ENCODE results near the gene HSD17B11. TPM values are rescaled to one million over a fixed set of nuclear protein-coding genes. Genes with fewer than 3 reads are reported as not detected.

Gene HSD17B11
- total and polyA plus RNA-seq, 2 of the 8 experiments (the other 6 are each of a cell fraction or from before 2014, with no cell fraction given) = 6.0 to 9.0 TPM

DNA sequence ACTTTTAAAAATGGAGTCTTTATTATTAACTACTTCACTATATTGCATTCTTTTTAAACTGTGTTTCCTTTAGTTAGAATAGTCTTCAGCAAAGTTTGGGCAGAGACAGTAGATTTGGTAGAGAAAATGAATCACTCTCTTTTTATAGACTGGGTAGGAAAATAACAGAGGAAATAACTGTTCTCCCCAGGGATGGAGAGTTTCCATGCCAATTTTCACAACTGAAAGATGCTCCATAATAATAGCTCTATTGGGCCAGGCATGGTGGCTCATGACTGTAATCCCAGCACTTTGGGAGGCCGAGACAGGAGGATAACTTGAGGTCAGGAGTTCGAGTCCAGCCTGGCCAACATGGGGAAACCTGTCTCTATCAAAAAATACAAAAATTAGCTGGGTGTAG lies 81.4 kb downstream of the HSD17B11 start:
- H3K4me3 ChIP-seq (ENCODE audit: extremely low read depth in 1 of 4, insufficient read depth in 2 of 4, low read depth in 3 of 4, low read length in 4 of 4) = no peak overlapping the region
- no peaks in the 10 kb centered on the region; the same call in 1 of the 2 replicates for H3K23me2 ChIP-seq (ENCODE audit: low read depth, low read length)
- H2BK20ac ChIP-seq (ENCODE audit: low read length) = no peak overlapping the region
- H4K5ac ChIP-seq (ENCODE audit: insufficient read length, low read depth, low read length) = no peak overlapping the region
- H2BK15ac ChIP-seq (ENCODE audit: low read length) = no peak overlapping the region
- POLR2A ChIA-PET (ENCODE audit: partially characterized antibody) = no interaction called here
- no peaks in the 10 kb centered on the region for H3K4me1 ChIP-seq (replicated peaks in 1 of 4; ENCODE audit: control insufficient read depth in 3 of 4, insufficient read depth in 4 of 4, low read length in 3 of 4)
- no peak overlapping the region for H3K4ac ChIP-seq (replicated peaks; ENCODE audit: insufficient read length, low read depth, low read length)
- H3K27me3 ChIP-seq (replicated peaks in 1 of 4; ENCODE audit: control insufficient read depth in 3 of 4, extremely low read depth in 1 of 4, insufficient read depth in 3 of 4, low read length in 3 of 4) = no peaks in the 10 kb centered on the region
- no peak overlapping the region for H2BK12ac ChIP-seq (ENCODE audit: low read depth, low read length)
- no peaks in the 10 kb centered on the region for H4K20me1 ChIP-seq (replicated peaks in 1 of 2; ENCODE audit: control insufficient read depth in 1 of 2, insufficient read depth in 2 of 2, low read length in 2 of 2)
- H4K8ac ChIP-seq (ENCODE audit: extremely low read depth, insufficient read depth, low read length) = no peak overlapping the region
- no peak overlapping the region for H3K9ac ChIP-seq (replicated peaks in 1 of 4; ENCODE audit: extremely low read depth in 1 of 4, low read depth in 3 of 4, low read length in 3 of 4)
- H4K91ac ChIP-seq (replicated peaks; ENCODE audit: insufficient read length, low read length) = no peak overlapping the region
- H3K4me2 ChIP-seq (ENCODE audit: insufficient read depth in 1 of 2, low read depth in 2 of 2, low read length in 2 of 2) = no peak overlapping the region
- no peaks in the 10 kb centered on the region for H3K79me1 ChIP-seq (ENCODE audit: low read depth, low read length)
- no peaks in the 10 kb centered on the region for H3K79me2 ChIP-seq (ENCODE audit: control insufficient read depth in 1 of 2, insufficient read depth in 2 of 2, low read length in 2 of 2)
- no peaks in the 10 kb centered on the region for H3K9me3 ChIP-seq (ENCODE audit: insufficient read depth in 2 of 2, low read depth in 1 of 2, low read length in 1 of 2)
- no peak overlapping the region for H3K18ac ChIP-seq (ENCODE audit: extremely low read depth, low read length)
- no peak overlapping the region for H3K14ac ChIP-seq (ENCODE audit: insufficient read length)
- no peak overlapping the region for H2BK5ac ChIP-seq (ENCODE audit: low read depth, low read length)
- H2AFZ ChIP-seq (ENCODE audit: low read length) = no peak overlapping the region
- no peaks in the 10 kb centered on the region for H3K36me3 ChIP-seq (ENCODE audit: control insufficient read depth in 2 of 4, insufficient read depth in 4 of 4, low read length in 3 of 4)
- no peak for FAIRE-seq
- CTCF ChIA-PET (ENCODE audit: partially characterized antibody) = interaction anchor here (0.5 kb wide), 1 partner anchor 127 kb away, joined by 5 read pairs; no protein-coding TSS in a partner anchor
- no peak overlapping the region for H3K27ac ChIP-seq (ENCODE audit: low read depth, low read length)
- 83% methylated on average over 2 of the region's 2 CpGs; no CpG with 5 or more reads in 1 of the 2 experiments for WGBS, 2 experiments (ENCODE audit: extremely low coverage in 1 of 2, insufficient coverage in 1 of 2, insufficient read length in 1 of 2, insufficient replicate concordance in 2 of 2, low coverage in 1 of 2, low lambda C conversion rate in 2 of 2, missing lambda C conversion rate in 1 of 2)
- no peak overlapping the region for H3K23ac ChIP-seq (ENCODE audit: insufficient read length)
- no peak for DNase-seq (ENCODE audit: low read depth in 1 of 2, low spot score in 2 of 2)
- no peak overlapping the region for H2AK5ac ChIP-seq (ENCODE audit: low read depth, low read length)
- no peak overlapping the region for H2BK120ac ChIP-seq (replicated peaks; ENCODE audit: low read depth, low read length)
- no peak overlapping the region for H3K56ac ChIP-seq (replicated peaks; ENCODE audit: insufficient read length, low read depth, low read length)
- TF ChIP-seq EZH2 (IDR thresholded peaks at IDR 0.05; ENCODE audit: low read depth, low read length, severe bottlenecking) = no peak
- TF ChIP-seq CEBPB (IDR thresholded peaks at IDR 0.05; ENCODE audit: low read depth, low read length) = no peak
- no peak for TF ChIP-seq JUND (IDR thresholded peaks at IDR 0.05; ENCODE audit: low read length)
- no peak for TF ChIP-seq CBX5 (IDR thresholded peaks at IDR 0.05; ENCODE audit: low read depth, low read length)
- no peak for TF ChIP-seq TAF7 (optimal IDR thresholded peaks at IDR 0.05; ENCODE audit: borderline replicate concordance, low read depth, low read length)
- no peak for TF ChIP-seq CTBP2 (IDR thresholded peaks at IDR 0.05; ENCODE audit: borderline replicate concordance, insufficient read depth, insufficient read length, low read length)
- no peak for TF ChIP-seq SP4 (IDR thresholded peaks at IDR 0.05; ENCODE audit: low read length)
- TF ChIP-seq, protein P1, sequence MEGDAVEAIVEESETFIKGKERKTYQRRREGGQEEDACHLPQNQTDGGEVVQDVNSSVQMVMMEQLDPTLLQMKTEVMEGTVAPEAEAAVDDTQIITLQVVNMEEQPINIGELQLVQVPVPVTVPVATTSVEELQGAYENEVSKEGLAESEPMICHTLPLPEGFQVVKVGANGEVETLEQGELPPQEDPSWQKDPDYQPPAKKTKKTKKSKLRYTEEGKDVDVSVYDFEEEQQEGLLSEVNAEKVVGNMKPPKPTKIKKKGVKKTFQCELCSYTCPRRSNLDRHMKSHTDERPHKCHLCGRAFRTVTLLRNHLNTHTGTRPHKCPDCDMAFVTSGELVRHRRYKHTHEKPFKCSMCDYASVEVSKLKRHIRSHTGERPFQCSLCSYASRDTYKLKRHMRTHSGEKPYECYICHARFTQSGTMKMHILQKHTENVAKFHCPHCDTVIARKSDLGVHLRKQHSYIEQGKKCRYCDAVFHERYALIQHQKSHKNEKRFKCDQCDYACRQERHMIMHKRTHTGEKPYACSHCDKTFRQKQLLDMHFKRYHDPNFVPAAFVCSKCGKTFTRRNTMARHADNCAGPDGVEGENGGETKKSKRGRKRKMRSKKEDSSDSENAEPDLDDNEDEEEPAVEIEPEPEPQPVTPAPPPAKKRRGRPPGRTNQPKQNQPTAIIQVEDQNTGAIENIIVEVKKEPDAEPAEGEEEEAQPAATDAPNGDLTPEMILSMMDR (IDR thresholded peaks at IDR 0.05; ENCODE audit: control extremely low read depth in 1 of 3, insufficient read depth in 1 of 3, low read depth in 1 of 3, low read length in 3 of 3) = no peak
- TF ChIP-seq, protein P2, sequence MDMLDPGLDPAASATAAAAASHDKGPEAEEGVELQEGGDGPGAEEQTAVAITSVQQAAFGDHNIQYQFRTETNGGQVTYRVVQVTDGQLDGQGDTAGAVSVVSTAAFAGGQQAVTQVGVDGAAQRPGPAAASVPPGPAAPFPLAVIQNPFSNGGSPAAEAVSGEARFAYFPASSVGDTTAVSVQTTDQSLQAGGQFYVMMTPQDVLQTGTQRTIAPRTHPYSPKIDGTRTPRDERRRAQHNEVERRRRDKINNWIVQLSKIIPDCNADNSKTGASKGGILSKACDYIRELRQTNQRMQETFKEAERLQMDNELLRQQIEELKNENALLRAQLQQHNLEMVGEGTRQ (IDR thresholded peaks at IDR 0.05; ENCODE audit: low read length) = no peak
- no peak for TF ChIP-seq TBP (IDR thresholded peaks at IDR 0.05; ENCODE audit: low read depth, low read length)
- no peak for TF ChIP-seq SIX5 (IDR thresholded peaks at IDR 0.05; ENCODE audit: low read depth, low read length)

Measured in H1 (cell line).